ENCODE results near the gene DTD1.
"Not testable (repeated sequence)": the region's sequence is repeated elsewhere in the genome, so short reads cannot be mapped to it uniquely, and the experiment has no call there.

Gene DTD1

GRCh38 chr20:18738888-18739287 is 151.0 kb downstream of the DTD1 start:
- in situ Hi-C loops (cut with MboI; ENCODE audit: low sequenced_read_pairs): no loop called here

DNA sequence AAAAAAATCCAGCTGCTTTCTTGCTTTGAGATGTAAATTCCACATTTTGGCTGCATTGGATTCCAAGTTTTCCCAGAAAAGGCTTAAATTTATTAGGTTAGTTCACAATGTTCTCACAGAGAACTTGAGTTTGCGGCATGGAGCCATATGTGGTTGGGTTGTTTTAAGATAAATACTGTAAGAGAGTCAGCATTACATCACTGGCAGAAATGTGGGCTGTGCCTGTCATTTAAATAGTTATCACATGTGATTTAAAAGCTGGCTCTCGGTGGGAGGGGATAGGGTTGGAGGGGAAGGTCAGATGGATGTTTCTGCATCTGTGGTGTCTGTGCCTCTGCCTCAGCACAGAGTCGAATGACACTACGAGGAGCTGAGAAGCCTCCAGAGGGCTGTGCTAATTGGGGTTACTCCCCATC is 151.9 kb downstream of the DTD1 start:
- in situ Hi-C loops (cut with MboI; ENCODE audit: low sequenced_read_pairs): no loop called here

GRCh38 chr20:18740726-18741125 is 152.9 kb downstream of the DTD1 start:
- in situ Hi-C loops (cut with MboI; ENCODE audit: low sequenced_read_pairs): no loop called here

- in situ Hi-C loops (cut with MboI; ENCODE audit: low sequenced_read_pairs): no loop called here
These were observed 155.0 kb downstream of the DTD1 start for GRCh38 chr20:18742841-18743240.

GRCh38 chr20:18743665-18744440 is 156.0 kb downstream of the DTD1 start:
- in situ Hi-C loops (cut with MboI; ENCODE audit: low sequenced_read_pairs): no loop called here

DNA sequence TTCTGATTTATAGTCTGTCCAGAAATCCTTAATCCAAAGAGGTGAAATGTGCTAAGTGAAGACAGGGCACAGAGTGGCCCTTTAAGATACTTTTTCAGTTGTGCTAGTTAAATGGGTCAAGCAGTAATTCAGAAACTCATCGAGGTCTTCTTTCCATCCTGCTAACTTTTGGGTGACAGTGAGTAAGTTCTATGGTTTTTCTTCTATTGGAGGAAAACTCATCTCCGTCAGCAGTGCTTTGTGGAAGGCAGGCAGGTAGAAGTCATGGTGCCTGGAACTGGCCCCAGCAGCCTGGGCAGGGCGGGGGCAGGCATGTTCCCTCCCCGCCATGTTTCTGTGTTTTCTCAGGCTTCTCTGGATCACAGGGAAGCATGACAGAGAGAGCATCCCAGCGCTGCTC is 159.2 kb downstream of the DTD1 start:
- in situ Hi-C loops (cut with MboI; ENCODE audit: low sequenced_read_pairs): no loop called here

DNA sequence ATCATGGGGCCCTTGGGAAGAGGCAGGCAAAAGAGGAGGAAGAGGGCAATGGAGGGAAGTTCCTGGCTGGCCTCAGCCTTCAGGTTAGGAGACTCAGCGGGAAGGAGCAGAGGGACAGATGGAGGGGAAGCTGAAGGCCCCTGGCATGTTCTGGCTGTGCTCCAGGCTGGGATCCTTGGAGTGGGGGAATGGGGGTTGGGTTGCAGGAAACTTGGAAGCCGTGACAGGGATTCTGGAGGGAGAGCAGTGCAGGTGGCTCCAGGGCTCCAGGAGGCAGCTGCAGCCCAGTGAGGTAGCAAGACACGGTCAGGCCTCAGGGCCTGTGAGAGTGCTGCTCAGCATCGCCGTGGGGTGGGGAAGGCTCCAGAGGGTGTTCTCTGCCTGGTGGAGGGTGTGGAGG is 161.1 kb downstream of the DTD1 start:
- in situ Hi-C loops (cut with MboI; ENCODE audit: low sequenced_read_pairs): no loop called here

DNA sequence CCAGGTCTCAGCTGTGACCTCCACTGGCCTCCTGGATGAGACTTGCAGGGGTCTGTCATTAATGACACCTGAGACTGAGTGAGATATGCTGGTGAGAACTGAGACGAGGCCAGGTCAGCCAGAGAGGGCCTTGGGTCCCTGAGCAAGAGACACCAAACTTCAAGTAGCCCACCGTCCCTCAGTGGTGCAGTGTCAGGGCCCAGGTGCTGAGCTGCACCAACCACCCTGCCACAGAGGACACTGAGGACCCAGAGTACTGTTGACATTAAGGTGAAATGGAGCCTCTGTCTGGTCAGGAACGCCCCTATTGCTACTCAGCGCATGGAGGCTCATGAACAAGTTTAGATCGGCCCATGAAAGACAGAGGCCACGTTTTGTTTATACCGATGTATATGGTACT is 161.7 kb downstream of the DTD1 start:
- in situ Hi-C loops (cut with MboI; ENCODE audit: low sequenced_read_pairs): no loop called here

DNA sequence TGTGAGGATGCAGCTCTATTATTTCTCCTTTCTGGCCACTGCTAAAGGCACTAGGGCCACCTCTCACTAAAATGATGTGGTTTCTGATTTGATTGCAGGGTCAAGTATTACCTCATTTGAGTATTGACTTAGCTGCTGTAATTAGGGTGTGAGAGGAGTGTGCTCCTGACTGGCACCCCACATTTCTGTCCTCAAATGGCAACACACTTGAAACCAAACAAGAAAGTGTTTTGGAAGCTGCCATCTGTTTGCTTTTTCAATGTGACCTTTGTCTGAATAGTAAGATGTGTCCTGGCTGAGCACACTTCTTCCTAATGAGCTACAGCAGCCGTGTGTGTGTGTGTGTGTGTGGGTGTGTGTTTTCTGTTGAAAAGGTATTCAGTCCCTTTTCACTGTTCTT is 162.9 kb downstream of the DTD1 start:
- in situ Hi-C loops (cut with MboI; ENCODE audit: low sequenced_read_pairs): no loop called here

DNA sequence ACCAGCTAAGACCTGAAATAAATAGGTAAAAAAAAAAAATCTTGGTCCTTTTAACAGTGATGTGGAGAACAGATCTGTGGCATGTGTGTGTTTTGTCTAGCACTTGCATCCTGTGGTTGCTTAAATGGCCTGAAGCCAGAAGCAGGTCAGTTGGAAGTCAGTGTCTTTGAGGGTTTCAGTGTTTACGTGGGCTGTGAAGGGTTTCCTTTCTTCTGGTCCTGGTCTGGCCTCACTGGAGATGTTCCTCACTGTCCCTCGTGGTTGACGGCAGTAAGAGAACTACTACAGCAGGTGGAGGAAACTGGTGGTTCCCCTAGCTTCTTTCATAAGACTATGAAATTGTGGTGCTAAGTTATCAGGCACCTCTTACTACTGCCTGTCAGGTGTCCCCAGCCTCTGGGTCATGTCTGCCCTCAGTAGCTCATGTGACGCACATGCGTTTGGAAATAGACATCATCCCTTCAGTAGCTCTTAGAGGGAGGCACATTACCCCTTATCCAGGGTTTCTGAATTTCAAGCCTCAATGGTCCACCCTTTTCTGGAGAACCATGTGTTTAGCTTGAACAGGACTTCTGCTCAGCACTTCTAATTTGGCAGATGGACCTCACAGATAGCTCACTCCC is 166.3 kb downstream of the DTD1 start:
- in situ Hi-C loops (cut with MboI; ENCODE audit: low sequenced_read_pairs): no loop called here

DNA sequence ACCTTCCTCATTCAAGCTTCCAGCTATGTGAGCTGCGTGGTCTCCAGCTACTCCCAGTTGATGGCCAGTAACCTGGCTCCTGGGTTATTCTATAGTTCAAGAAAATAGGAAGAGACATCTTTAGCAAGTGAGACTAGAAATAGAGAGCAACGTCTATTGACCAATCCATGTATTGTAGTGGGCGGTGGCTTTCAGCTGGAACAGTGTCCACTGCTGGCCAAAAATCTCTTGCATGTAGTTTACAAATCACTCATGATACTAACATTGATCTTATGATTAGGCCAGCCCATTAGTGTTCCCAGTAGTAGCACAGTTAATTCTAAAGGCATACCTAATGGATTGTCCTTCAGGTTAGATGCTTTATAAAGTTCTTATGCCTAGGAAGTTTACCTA is 166.8 kb downstream of the DTD1 start:
- in situ Hi-C loops (cut with MboI; ENCODE audit: low sequenced_read_pairs): no loop called here

- in situ Hi-C loops (cut with MboI; ENCODE audit: low sequenced_read_pairs): not testable (repeated sequence)
These were observed 173.0 kb downstream of the DTD1 start for GRCh38 chr20:18760852-18761251.

DNA sequence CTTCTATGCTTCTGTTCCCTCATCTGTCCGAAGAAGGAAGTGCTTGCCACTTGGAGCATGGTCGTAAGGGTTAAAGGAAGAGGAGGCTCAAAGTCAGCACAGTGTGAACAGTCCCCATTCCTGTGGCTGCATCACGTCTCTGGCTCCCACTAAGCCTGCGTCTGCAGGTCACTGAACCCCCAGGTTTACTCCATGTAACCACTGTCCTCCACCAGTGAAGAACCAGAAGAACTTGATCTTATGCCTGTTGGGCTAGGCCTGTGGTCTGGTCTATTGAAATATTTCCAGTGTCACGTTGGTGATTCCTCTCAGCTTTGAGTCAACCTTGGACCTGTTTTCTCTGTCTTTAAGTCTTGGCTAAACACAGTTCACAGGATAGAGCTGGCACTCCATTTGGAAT is 179.8 kb downstream of the DTD1 start:
- in situ Hi-C loops (cut with MboI; ENCODE audit: low sequenced_read_pairs): no loop called here

- in situ Hi-C loops (cut with MboI; ENCODE audit: low sequenced_read_pairs): no loop called here
These were observed 185.7 kb downstream of the DTD1 start for GRCh38 chr20:18773566-18773965.

DNA sequence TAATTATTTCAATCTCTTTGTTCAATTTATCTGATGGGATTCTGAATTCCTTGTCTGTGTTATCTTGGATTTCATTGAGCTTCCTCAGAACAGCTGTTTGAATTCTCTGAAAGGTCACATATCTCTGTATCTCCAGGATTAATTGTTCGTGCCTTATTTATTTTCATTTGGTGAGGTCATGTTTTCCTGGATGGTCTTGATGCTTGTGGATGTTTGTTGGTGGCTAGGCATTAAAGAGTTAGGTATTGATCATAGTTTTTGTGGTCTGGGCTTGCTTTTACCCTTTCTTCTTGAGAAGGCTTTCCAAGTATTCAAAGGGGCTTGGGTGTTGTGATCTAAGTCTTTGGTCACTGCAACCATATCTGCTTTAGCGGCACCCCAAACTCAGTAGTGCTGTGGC is 186.4 kb downstream of the DTD1 start:
- in situ Hi-C loops (cut with MboI; ENCODE audit: low sequenced_read_pairs): no loop called here

DNA sequence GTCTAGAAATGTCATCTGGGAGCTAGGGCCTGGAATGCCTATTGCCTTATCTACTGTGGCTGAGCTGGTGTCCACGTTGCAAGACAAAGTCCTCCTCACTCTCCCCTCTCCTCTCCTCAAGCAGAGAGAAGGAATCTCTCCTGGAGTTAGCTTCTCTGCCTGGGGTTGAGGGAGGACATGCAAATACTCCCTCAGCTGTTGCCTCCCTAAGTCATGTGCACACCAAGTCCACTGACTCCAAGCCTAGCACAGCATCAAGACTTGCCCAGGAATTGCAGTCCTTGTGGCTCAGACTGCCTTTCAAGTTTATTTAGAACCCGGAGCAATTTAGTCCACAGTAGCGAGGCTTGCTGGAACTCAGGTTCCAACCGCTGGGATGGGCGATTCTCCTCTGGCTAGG is 187.8 kb downstream of the DTD1 start:
- in situ Hi-C loops (cut with MboI; ENCODE audit: low sequenced_read_pairs): no loop called here

DNA sequence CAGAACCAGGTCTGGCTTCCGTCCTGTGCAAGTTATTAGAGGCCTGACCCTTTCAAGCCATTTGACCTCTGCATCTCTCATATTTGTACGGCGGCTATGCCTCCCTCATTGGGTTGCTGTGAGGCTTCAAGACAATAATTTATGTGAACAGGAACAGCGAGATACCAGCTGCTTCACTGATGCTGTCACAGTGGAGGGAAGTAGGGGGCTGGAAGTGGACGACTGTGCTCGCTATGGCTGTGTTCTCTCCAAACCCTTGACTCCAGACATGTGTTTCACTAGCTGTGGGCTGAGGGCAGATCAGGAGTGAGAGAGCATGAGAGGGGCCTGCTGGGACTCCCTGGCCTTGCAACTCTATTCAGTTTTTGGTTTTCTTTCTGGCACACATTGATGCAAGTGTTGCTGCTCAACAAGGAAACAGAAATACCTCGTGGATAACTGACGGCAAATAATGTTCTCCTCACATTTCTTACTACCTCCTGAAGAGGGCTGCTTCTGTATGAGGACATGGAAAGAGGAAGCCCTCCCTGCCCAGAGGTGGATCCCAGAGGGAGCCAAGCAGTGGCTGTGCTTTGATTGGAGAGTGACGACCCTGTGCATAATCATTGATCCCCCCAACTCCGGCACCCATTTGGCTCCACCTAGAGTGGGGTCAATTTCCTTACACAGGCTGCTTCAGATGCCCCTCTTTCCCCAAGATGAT is 191.0 kb downstream of the DTD1 start:
- in situ Hi-C loops (cut with MboI; ENCODE audit: low sequenced_read_pairs): no loop called here

DNA sequence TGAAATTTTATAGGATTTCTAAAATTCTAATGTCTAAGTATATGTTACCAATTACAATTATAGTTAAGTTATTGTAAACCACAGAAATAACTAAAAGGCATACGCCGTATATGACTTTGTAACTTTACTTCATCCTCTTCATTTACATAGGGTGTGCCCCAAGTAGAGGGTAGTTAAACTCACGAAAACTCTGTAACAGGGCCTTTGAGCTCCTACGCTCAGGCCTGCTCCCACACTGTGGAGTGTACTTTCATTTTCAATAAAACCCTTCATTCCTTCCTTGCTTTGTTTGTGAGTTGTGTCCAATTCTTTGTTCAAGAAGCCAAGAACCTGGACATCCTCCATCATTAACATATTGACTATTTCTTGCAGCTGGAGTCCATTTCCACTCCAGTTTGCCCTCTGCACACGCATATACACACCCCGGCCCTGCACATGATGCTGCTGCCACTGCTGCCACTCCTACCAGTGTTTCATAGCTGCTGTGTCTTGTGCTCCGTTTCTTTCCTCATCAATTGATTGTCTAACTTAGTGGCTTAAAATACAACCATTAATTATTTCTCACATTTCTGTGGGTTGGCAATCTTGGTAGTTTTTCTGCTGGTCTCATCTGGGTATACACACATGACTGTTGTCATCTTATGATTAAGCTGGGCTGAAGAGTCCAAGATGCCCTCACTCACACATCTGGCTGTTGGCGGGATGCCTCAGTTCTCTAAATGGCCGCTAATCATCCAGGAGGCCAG is 192.7 kb downstream of the DTD1 start:
- in situ Hi-C loops (cut with MboI; ENCODE audit: low sequenced_read_pairs): no loop called here

- in situ Hi-C loops (cut with MboI; ENCODE audit: low sequenced_read_pairs): no loop called here
These were observed 193.7 kb downstream of the DTD1 start for GRCh38 chr20:18781509-18781908.

- in situ Hi-C loops (cut with MboI; ENCODE audit: low sequenced_read_pairs): no loop called here
These were observed 195.6 kb downstream of the DTD1 start for GRCh38 chr20:18783385-18783959.

GRCh38 chr20:18787046-18787445 is 199.2 kb downstream of the DTD1 start:
- in situ Hi-C loops (cut with MboI; ENCODE audit: low sequenced_read_pairs): not testable (repeated sequence)

All from HL-60/S4 treated with phorbol 12-myristate 13-acetate at 8.2 ng/mL for 4 days and 3 days (cell line).